ENCODE results near the gene PHC1.
A peak's percentile ranks its signal among the peaks of the same experiment; 100 is the strongest.

Gene PHC1

DNA sequence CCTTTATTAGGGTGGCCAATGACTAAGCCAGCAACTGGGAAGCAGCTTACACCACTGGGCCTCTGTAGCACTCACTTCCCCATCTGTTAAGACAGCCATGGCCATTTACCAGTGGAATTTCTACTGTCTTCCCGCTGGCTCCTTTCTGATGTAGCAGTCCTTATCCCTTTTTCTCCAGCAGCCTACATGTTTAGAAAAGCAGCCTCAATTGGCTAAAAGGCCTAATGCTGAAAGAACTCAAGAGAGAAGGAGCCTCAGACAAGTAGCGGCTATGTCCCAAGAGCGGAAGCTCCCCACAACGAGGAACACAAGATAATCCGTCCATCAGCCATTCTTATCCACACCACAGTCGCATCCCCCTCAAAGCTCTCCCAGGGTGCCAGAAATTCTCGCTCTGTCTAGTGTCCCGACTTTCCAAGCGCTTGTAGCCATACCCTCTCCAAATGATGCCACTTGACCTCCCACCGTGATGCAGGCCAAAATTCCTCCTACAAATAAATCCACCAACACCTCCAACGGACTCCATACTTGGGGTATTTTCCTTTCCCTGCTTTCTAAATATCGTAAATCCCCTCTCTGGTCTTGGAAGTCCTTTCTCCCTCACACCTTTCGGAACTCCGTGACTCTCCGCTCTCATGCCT, 34.5 kb downstream of the PHC1 start:
- Histone ChIP-seq H3K4me3 (ENCODE audit: insufficient read depth in 1 of 2, low read depth in 1 of 2, low read length in 2 of 2) (peak overlapping the region; percentile 78 to 97), H3K9ac (ENCODE audit: low read length) (peak overlapping the region; percentile 98), H2BK15ac (ENCODE audit: low read depth, poor library complexity, severe bottlenecking) (no peak overlapping the region), H2BK5ac (ENCODE audit: low read depth, low read length, poor library complexity, severe bottlenecking) (no peak overlapping the region), H3K18ac (ENCODE audit: low read depth in 1 of 2, low read length in 2 of 2) (peak overlapping the region in 1 of 2 experiments; percentile 45), H3K79me1 (replicated peaks; ENCODE audit: low read length, poor library complexity, severe bottlenecking) (peaks cover 11% of the 10 kb centered on the region), H2AFZ (ENCODE audit: low read depth, low read length) (peak overlapping the region; percentile 32), H2BK12ac (ENCODE audit: low read length in 2 of 2) (no peak overlapping the region), H3K14ac (ENCODE audit: low read length in 2 of 2) (peak overlapping the region in 1 of 2 experiments; percentile 13), H4K91ac (ENCODE audit: low read length) (no peak overlapping the region), H3K27ac (ENCODE audit: low read length, poor library complexity, severe bottlenecking) (peak overlapping the region; percentile 89), H4K8ac (ENCODE audit: low read length) (peak overlapping the region; percentile 96), H2BK120ac (ENCODE audit: low read depth, low read length) (no peak overlapping the region), H3K9me3 (ENCODE audit: control insufficient read depth, low read length) (no peaks in the 10 kb centered on the region), H3K4me1 (ENCODE audit: control insufficient read depth, insufficient read depth, low read depth, low read length) (no peaks in the 10 kb centered on the region), H3K4ac (ENCODE audit: low read depth in 1 of 2, low read length in 2 of 2) (peak overlapping the region; percentile 0 to 21), H3K27me3 (ENCODE audit: control insufficient read depth in 1 of 2, insufficient read depth in 1 of 2, low read length in 2 of 2) (no peaks in the 10 kb centered on the region), H2AK5ac (ENCODE audit: low read length, severe bottlenecking) (no peak overlapping the region), H3K4me2 (ENCODE audit: low read length, poor library complexity, severe bottlenecking) (peak overlapping the region; percentile 68), H3K36me3 (ENCODE audit: control insufficient read depth in 1 of 2, insufficient read depth in 2 of 2, low read depth in 1 of 2, low read length in 2 of 2) (peaks cover 5 to 27% of the 10 kb centered on the region in 2 experiments), H3K23ac (ENCODE audit: low read length in 2 of 2) (peak overlapping the region in 1 of 2 experiments; percentile 54)
- under 1% methylated on average over 15 of the region's 15 CpGs for WGBS
- peak; percentile 83 for DNase-seq

DNA sequence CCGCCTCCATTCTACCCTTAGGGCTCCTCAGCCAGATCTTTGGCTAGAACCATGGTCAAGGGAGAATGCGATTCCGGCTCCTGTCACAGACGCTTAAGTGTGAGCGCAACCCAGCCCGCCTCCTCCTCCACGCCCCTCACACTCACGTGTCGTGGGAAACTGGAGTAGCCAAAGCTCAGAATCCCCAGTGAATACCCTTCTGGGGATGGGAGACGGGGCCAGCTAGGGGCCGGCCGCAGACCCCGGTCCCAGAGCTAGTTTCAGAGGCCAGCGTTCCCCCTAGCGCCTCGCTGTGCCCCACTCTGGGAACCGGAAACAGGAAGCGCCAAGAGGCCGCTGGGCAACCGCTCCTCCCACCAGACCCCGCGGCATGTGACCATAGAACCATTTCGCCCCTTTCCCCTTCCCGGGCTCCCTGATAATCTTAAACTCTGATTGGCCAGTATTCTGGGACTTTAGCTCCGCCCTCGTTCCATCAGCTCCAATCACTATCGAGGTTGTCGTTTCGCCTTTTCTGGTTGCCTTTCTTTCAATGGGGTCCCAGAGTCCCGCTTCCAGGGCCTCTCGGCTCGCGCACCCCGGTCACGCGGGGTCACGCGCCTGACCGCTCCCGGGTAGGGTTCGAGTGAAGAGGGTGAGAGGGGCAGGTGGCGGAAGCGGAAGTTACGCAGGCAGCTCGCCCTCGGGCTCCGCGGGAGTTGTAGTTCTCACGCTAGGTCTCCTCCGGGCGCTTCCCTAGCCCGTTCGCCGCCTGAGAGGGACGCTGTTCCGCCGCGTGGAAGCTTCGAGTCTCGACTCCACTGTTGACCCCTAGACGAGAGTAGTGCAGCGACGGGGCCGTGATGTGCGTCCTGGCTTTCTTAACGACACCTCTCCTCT, 35.3 kb downstream of the PHC1 start, which contains the start of gene M6PR:
Gene M6PR (minus strand): TSS at position 304 of the 879 bp plus-strand sequence. CDS start 3,241 bp downstream, outside the sequence.
- under 1% methylated on average over 56 of the region's 66 CpGs for WGBS
- peak within 1 kb of the TSS; percentile 83 for H3K4me2 ChIP-seq (ENCODE audit: low read length, poor library complexity, severe bottlenecking)

DNA sequence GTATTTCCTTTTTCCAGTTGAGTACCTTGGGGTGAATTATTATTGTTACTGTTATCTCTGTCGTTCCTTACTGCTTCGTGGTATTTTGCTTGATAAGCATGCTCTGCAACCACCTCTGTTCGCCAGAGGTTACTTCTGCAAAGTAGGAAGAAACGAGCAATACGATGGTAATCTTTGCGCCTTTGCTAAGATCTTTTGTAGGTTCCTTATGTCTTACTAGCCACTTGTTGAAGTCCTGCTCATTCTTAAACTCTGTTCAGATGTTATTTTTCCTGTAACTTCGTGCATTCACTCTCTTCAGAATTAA, 35.9 kb downstream of the PHC1 start:
- Histone ChIP-seq H3K4me2 (ENCODE audit: low read length, poor library complexity, severe bottlenecking) (peak overlapping the region; percentile 83), H3K79me1 (replicated peaks; ENCODE audit: low read length, poor library complexity, severe bottlenecking) (peaks cover 10% of the 10 kb centered on the region), H3K36me3 (ENCODE audit: control insufficient read depth in 1 of 2, insufficient read depth in 2 of 2, low read depth in 1 of 2, low read length in 2 of 2) (peaks cover 3 to 13% of the 10 kb centered on the region in 2 experiments), H3K4me1 (ENCODE audit: control insufficient read depth, insufficient read depth, low read depth, low read length) (no peaks in the 10 kb centered on the region), H3K27me3 (ENCODE audit: control insufficient read depth in 1 of 2, insufficient read depth in 1 of 2, low read length in 2 of 2) (no peaks in the 10 kb centered on the region), H3K27ac (ENCODE audit: low read length, poor library complexity, severe bottlenecking) (peak overlapping the region; percentile 51), H2AFZ (ENCODE audit: low read depth, low read length) (peak overlapping the region; percentile 58), H3K9me3 (ENCODE audit: control insufficient read depth, low read length) (no peaks in the 10 kb centered on the region), H3K18ac (ENCODE audit: low read depth in 1 of 2, low read length in 2 of 2) (no peak overlapping the region), H3K23ac (ENCODE audit: low read length in 2 of 2) (no peak overlapping the region), H2BK12ac (ENCODE audit: low read length in 2 of 2) (no peak overlapping the region), H2AK5ac (ENCODE audit: low read length, severe bottlenecking) (no peak overlapping the region), H3K9ac (ENCODE audit: low read length) (peak overlapping the region; percentile 98), H3K4me3 (ENCODE audit: insufficient read depth in 1 of 2, low read depth in 1 of 2, low read length in 2 of 2) (peak overlapping the region; percentile 78 to 97), H2BK120ac (ENCODE audit: low read depth, low read length) (no peak overlapping the region), H3K4ac (ENCODE audit: low read depth in 1 of 2, low read length in 2 of 2) (no peak overlapping the region), H2BK5ac (ENCODE audit: low read depth, low read length, poor library complexity, severe bottlenecking) (no peak overlapping the region), H3K14ac (ENCODE audit: low read length in 2 of 2) (no peak overlapping the region), H2BK15ac (ENCODE audit: low read depth, poor library complexity, severe bottlenecking) (no peak overlapping the region), H4K91ac (ENCODE audit: low read length) (no peak overlapping the region), H4K8ac (ENCODE audit: low read length) (peak overlapping the region; percentile 51)
- WGBS = 3% methylated on average over 7 of the region's 7 CpGs
- no peak for DNase-seq

More for the DNA sequence above, 35.3 kb downstream of the PHC1 start, which contains the start of gene M6PR:
- Histone ChIP-seq H2AK5ac (ENCODE audit: low read length, severe bottlenecking) (no peak within 1 kb of the TSS), H3K14ac (ENCODE audit: low read length in 2 of 2) (peak within 1 kb of the TSS in 1 of 2 experiments; percentile 55), H2BK120ac (ENCODE audit: low read depth, low read length) (peak within 1 kb of the TSS; percentile 89), H3K18ac (ENCODE audit: low read depth in 1 of 2, low read length in 2 of 2) (peak within 1 kb of the TSS; percentile 91 to 96), H4K91ac (ENCODE audit: low read length) (peak within 1 kb of the TSS; percentile 93), H3K79me1 (replicated peaks; ENCODE audit: low read length, poor library complexity, severe bottlenecking) (peaks cover 11% of the 10 kb centered on the region), H3K23ac (ENCODE audit: low read length in 2 of 2) (peak within 1 kb of the TSS in 1 of 2 experiments; percentile 54), H3K36me3 (ENCODE audit: control insufficient read depth in 1 of 2, insufficient read depth in 2 of 2, low read depth in 1 of 2, low read length in 2 of 2) (peaks cover 4 to 19% of the 10 kb centered on the region in 2 experiments), H4K8ac (ENCODE audit: low read length) (peak within 1 kb of the TSS; percentile 96), H2BK5ac (ENCODE audit: low read depth, low read length, poor library complexity, severe bottlenecking) (no peak within 1 kb of the TSS), H3K27me3 (ENCODE audit: control insufficient read depth in 1 of 2, insufficient read depth in 1 of 2, low read length in 2 of 2) (no peaks in the 10 kb centered on the region), H3K9ac (ENCODE audit: low read length) (peak within 1 kb of the TSS; percentile 98), H3K4me1 (ENCODE audit: control insufficient read depth, insufficient read depth, low read depth, low read length) (no peaks in the 10 kb centered on the region), H2AFZ (ENCODE audit: low read depth, low read length) (peak within 1 kb of the TSS; percentile 58), H3K9me3 (ENCODE audit: control insufficient read depth, low read length) (no peaks in the 10 kb centered on the region), H2BK12ac (ENCODE audit: low read length in 2 of 2) (no peak within 1 kb of the TSS), H3K4me3 (ENCODE audit: insufficient read depth in 1 of 2, low read depth in 1 of 2, low read length in 2 of 2) (peak within 1 kb of the TSS; percentile 78 to 97), H3K4ac (ENCODE audit: low read depth in 1 of 2, low read length in 2 of 2) (peak within 1 kb of the TSS; percentile 21 to 45), H2BK15ac (ENCODE audit: low read depth, poor library complexity, severe bottlenecking) (peak within 1 kb of the TSS; percentile 98), H3K27ac (ENCODE audit: low read length, poor library complexity, severe bottlenecking) (peak within 1 kb of the TSS; percentile 89)
- DNase-seq = peak; percentile 99
